IMR-90 (cell line): ENCODE measurements around the gene KCTD16. TPM values are rescaled to one million over a fixed set of nuclear protein-coding genes. Genes with fewer than 3 reads are reported as not detected.

Experiments used
- ATAC-seq: fragments of 200-7000 bp; cut with Tn5 transposase; 2 replicates; pipeline ENCODE4 v1.9.1; 2020; ENCODE audit warnings: low read depth, mild to moderate bottlenecking, moderate library complexity
- BruUV-seq: library from RNA; stranded (reverse); fragments of 400-500 nt; replicated peaks from 2 replicates; lab custom pipeline; 2021; lab: Mats Ljungman, UMichigan
- CTCF ChIA-PET: fragments of 300-600 bp; formaldehyde crosslinking; extraction: SDS; loops from one replicate; lab custom pipeline; 2021; ENCODE audit warnings: antibody characterized with exemption; lab: Yijun Ruan, JAX
- POLR2A ChIA-PET: fragments of 300-600 bp; sonication (Branson Sonifier 250); formaldehyde crosslinking; loops from one replicate; lab custom pipeline; 2022; ENCODE audit warnings: antibody characterized with exemption; ENCODE audit not compliant: unreplicated experiment; lab: Charles Lee
- DNase-seq: peaks from one replicate; pipeline ENCODE4 v3.0.0; 2013
- H2AFZ ChIP-seq: replicated peaks from 2 replicates; pipeline ENCODE3; 2013; ENCODE audit warnings: low read length, mild to moderate bottlenecking; ENCODE audit not compliant: poor library complexity
- H2AK5ac ChIP-seq: 2 replicates; pipeline ENCODE4 v1.6.1; 2013; ENCODE audit warnings: low read depth, low read length, inconsistent platforms
- H2AK9ac ChIP-seq: replicated peaks from 2 replicates; pipeline ENCODE3; 2013; ENCODE audit warnings: mild to moderate bottlenecking, low read depth, low read length, moderate library complexity; ENCODE audit not compliant: poor library complexity
- H2BK120ac ChIP-seq: 2 replicates; pipeline ENCODE4 v1.6.1; 2013; ENCODE audit warnings: low read depth, low read length, inconsistent platforms
- H2BK15ac ChIP-seq: 3 replicates; pipeline ENCODE4 v1.6.1; 2013; ENCODE audit warnings: low read depth, low read length, inconsistent platforms
- H2BK20ac ChIP-seq: 2 replicates; pipeline ENCODE4 v1.6.1; 2013; ENCODE audit warnings: low read depth, mild to moderate bottlenecking, inconsistent platforms, low read length, moderate library complexity
- H2BK5ac ChIP-seq: 2 replicates; pipeline ENCODE4 v1.6.1; 2013; ENCODE audit warnings: mild to moderate bottlenecking, low read depth, low read length, inconsistent platforms; ENCODE audit not compliant: poor library complexity, severe bottlenecking
- H3K14ac ChIP-seq: replicated peaks from 2 replicates; pipeline ENCODE4 v1.6.1; 2013; ENCODE audit warnings: low read depth, low read length, inconsistent platforms
- H3K18ac ChIP-seq: 2 replicates; pipeline ENCODE4 v1.6.1; 2013; ENCODE audit warnings: low read depth, low read length, control low read depth
- H3K23ac ChIP-seq: 2 replicates; pipeline ENCODE4 v1.6.1; 2013; ENCODE audit warnings: low read depth, low read length, inconsistent platforms
- H3K27ac ChIP-seq: 2 replicates; pipeline ENCODE4 v1.5.1; 2013; ENCODE audit warnings: mild to moderate bottlenecking, control low read depth, low read length; ENCODE audit not compliant: insufficient read depth
- H3K27me3 ChIP-seq: 2 replicates; pipeline ENCODE4 v1.6.1; 2013; ENCODE audit warnings: low read length; ENCODE audit not compliant: control insufficient read depth, insufficient read depth
- H3K36me3 ChIP-seq: 2 replicates; pipeline ENCODE4 v1.6.1; 2013; ENCODE audit warnings: low read length, mixed read lengths; ENCODE audit not compliant: control insufficient read depth, insufficient read depth
- H3K4ac ChIP-seq: 2 replicates; pipeline ENCODE4 v1.6.1; 2013; ENCODE audit warnings: low read depth, low read length, inconsistent platforms
- H3K4me1 ChIP-seq: 2 replicates; pipeline ENCODE4 v1.6.1; 2013; ENCODE audit warnings: low read length, mixed read lengths; ENCODE audit not compliant: control insufficient read depth, insufficient read depth
- H3K4me2 ChIP-seq: 2 replicates; pipeline ENCODE4 v1.6.1; 2013; ENCODE audit warnings: low read depth, mild to moderate bottlenecking, control low read depth, low read length, moderate library complexity
- H3K4me3 ChIP-seq: 2 replicates; pipeline ENCODE4 v1.5.1; 2013; ENCODE audit warnings: low read depth, mild to moderate bottlenecking, control low read depth, low read length, moderate library complexity; ENCODE audit not compliant: insufficient read depth
- H3K56ac ChIP-seq: 2 replicates; pipeline ENCODE4 v1.6.1; 2013; ENCODE audit warnings: low read length, inconsistent platforms; ENCODE audit not compliant: insufficient read depth; ENCODE audit errors: extremely low read depth
- H3K79me1 ChIP-seq, 2 experiments: 2 replicates each; pipeline ENCODE4 v1.6.1; 2013; ENCODE audit warnings: low read length in 2 of 2, inconsistent platforms in 1 of 2, low read depth in 1 of 2
- H3K9ac ChIP-seq: 2 replicates; pipeline ENCODE4 v1.6.1; 2013; ENCODE audit warnings: low read depth, low read length, control low read depth
- H3K9me1 ChIP-seq: 2 replicates; pipeline ENCODE4 v1.6.1; 2013; ENCODE audit warnings: low read length, inconsistent platforms; ENCODE audit not compliant: insufficient read depth
- H3K9me3 ChIP-seq: 2 replicates; pipeline ENCODE4 v1.6.1; 2013; ENCODE audit warnings: low read length; ENCODE audit not compliant: control insufficient read depth, insufficient read depth
- H4K20me1 ChIP-seq: 2 replicates; pipeline ENCODE4 v1.6.1; 2013; ENCODE audit warnings: low read length, inconsistent platforms; ENCODE audit not compliant: insufficient read depth
- H4K5ac ChIP-seq: 2 replicates; pipeline ENCODE4 v1.6.1; 2013; ENCODE audit warnings: mild to moderate bottlenecking, low read depth, low read length, control low read depth
- H4K8ac ChIP-seq, 2 experiments: 2 replicates each; pipeline ENCODE4 v1.6.1; 2013; ENCODE audit warnings: low read depth in 2 of 2, low read length in 2 of 2, control low read depth in 1 of 2, inconsistent platforms in 1 of 2
- H4K91ac ChIP-seq: 2 replicates; pipeline ENCODE4 v1.6.1; 2013; ENCODE audit warnings: low read depth, low read length, inconsistent platforms; ENCODE audit not compliant: insufficient read depth
- CEBPB ChIP-seq: IDR thresholded peaks from 2 replicates; pipeline ENCODE4 v1.6.1; 2012; ENCODE audit warnings: low read depth, low read length, improper control_type of control experiment
- CTCF ChIP-seq: conservative IDR thresholded peaks from 2 replicates; pipeline ENCODE4 v1.5.1; 2012; ENCODE audit warnings: mild to moderate bottlenecking, low read depth, low read length, improper control_type of control experiment
- ELK1 ChIP-seq: fragments of 150-350 bp; IDR thresholded peaks from 2 replicates; pipeline ENCODE4 v1.6.1; 2016; ENCODE audit warnings: low read depth, mild to moderate bottlenecking, low read length, moderate library complexity, borderline replicate concordance
- FOS ChIP-seq: fragments of 150-350 bp; IDR thresholded peaks from 2 replicates; pipeline ENCODE4 v1.6.1; 2016; ENCODE audit warnings: low read depth, low read length
- MAFK ChIP-seq: IDR thresholded peaks from 2 replicates; pipeline ENCODE4 v1.6.1; 2012; ENCODE audit warnings: low read depth, low read length, improper control_type of control experiment
- MAZ ChIP-seq: IDR thresholded peaks from 2 replicates; pipeline ENCODE4 v1.6.1; 2012; ENCODE audit warnings: low read depth, mild to moderate bottlenecking, low read length, improper control_type of control experiment, moderate library complexity, borderline replicate concordance
- MXI1 ChIP-seq: IDR thresholded peaks from 2 replicates; pipeline ENCODE4 v1.6.1; 2012; ENCODE audit warnings: low read depth, mild to moderate bottlenecking, low read length, moderate library complexity, borderline replicate concordance
- NFE2L2 ChIP-seq: fragments of 150-350 bp; IDR thresholded peaks from 2 replicates; pipeline ENCODE4 v1.6.1; 2016; ENCODE audit warnings: low read depth, mild to moderate bottlenecking, low read length
- POLR2A ChIP-seq: IDR thresholded peaks from 2 replicates; pipeline ENCODE4 v1.6.1; 2012; ENCODE audit warnings: mild to moderate bottlenecking, low read depth, low read length
- RAD21 ChIP-seq: IDR thresholded peaks from 2 replicates; pipeline ENCODE4 v1.6.1; 2012; ENCODE audit warnings: low read length, improper control_type of control experiment
- RCOR1 ChIP-seq: IDR thresholded peaks from 2 replicates; pipeline ENCODE4 v1.6.1; 2012; ENCODE audit warnings: mild to moderate bottlenecking, low read length, improper control_type of control experiment; ENCODE audit not compliant: insufficient replicate concordance
- RFX5 ChIP-seq: IDR thresholded peaks from 2 replicates; pipeline ENCODE4 v1.8.0; 2012; ENCODE audit warnings: low read depth, mild to moderate bottlenecking, low read length, moderate library complexity
- SMC3 ChIP-seq: fragments of 150-350 bp; IDR thresholded peaks from 2 replicates; pipeline ENCODE4 v1.6.1; 2016; ENCODE audit warnings: low read depth, mild to moderate bottlenecking, antibody characterized with exemption, low read length, moderate library complexity
- USF2 ChIP-seq: fragments of 150-350 bp; IDR thresholded peaks from 2 replicates; pipeline ENCODE4 v1.6.1; 2017; ENCODE audit warnings: mild to moderate bottlenecking, antibody characterized with exemption, low read length, low read depth
- WGBS, 2 experiments: methylation state at CpG; one replicate each; pipeline versions ENCODE4 v1.1.5 to v1.1.7; 2013; ENCODE audit warnings: missing lambda C conversion rate in 2 of 2; ENCODE audit not compliant: insufficient read length in 1 of 2; ENCODE audit errors: extremely low coverage in 2 of 2; 5-methylcytosine and 5-hydroxymethylcytosine counted together
- dilution Hi-C: fragments of 300-500 bp; cut with HindIII; formaldehyde crosslinking; loops from one replicate; pipeline ENCODE4 v1.14.3; 2018; ENCODE audit warnings: low sequenced_read_pairs; ENCODE audit not compliant: unreplicated experiment
- in situ Hi-C: fragments of 300-500 bp; cut with MboI; formaldehyde crosslinking; loops from 3 replicates; pipeline ENCODE4 v1.14.3; 2019; ENCODE audit warnings: low sequenced_read_pairs, inconsistent platforms, mixed read lengths
- intact Hi-C: fragments of 100-400 bp; cut with micrococcal nuclease; formaldehyde crosslinking; loops from 2 replicates; pipeline ENCODE4 v1.10.0; 2022
- polyA plus RNA-seq, 3 experiments: library from polyadenylated mRNA; depleted of rRNA; stranded (reverse); fragments of >200 nt; gene quantifications; 2 replicates each; pipeline ENCODE4 v1.2.3, GENCODE V29; 2012; ENCODE audit warnings: low replicate concordance in 1 of 3
- total RNA-seq: library from RNA; depleted of rRNA; stranded (reverse); fragments of >200 nt; gene quantifications from 2 replicates; pipeline ENCODE4 v1.2.3, GENCODE V29; 2012

The KCTD16 gene
- total and polyA plus RNA-seq, 2 of the 4 experiments (the other 2 are of a cell fraction) = 0.43 to 1.1 TPM

GRCh38 chr5:144304688-144305087, 134.0 kb downstream of the KCTD16 start:
- Histone ChIP-seq H4K20me1 (no peaks in the 10 kb centered on the region), H3K36me3 (no peaks in the 10 kb centered on the region), H2AK5ac (no peak overlapping the region), H2AK9ac (no peak overlapping the region), H3K23ac (no peak overlapping the region), H3K14ac (no peak overlapping the region), H2AFZ (no peak overlapping the region), H3K18ac (no peak overlapping the region), H3K79me1 (no peaks in the 10 kb centered on the region), H3K9me3 (no peaks in the 10 kb centered on the region), H3K27me3 (no peaks in the 10 kb centered on the region; the same call in 1 of the 2 replicates), H3K4me3 (no peak overlapping the region), H2BK15ac (no peak overlapping the region), H2BK120ac (no peak overlapping the region), H4K91ac (no peak overlapping the region), H3K56ac (no peak overlapping the region), H4K5ac (no peak overlapping the region), H3K9ac (no peak overlapping the region), H3K4me1 (no peaks in the 10 kb centered on the region), H2BK20ac (no peak overlapping the region), H3K9me1 (no peaks in the 10 kb centered on the region), H3K27ac (no peak overlapping the region), H4K8ac (no peak overlapping the region), H2BK5ac (no peak overlapping the region), H3K4ac (no peak overlapping the region), H3K4me2 (no peak overlapping the region)
- WGBS, 2 experiments = no CpG with 5 or more reads among the region's 3 CpGs
- dilution Hi-C loops = no loop called here
- ChIA-PET POLR2A (no interaction called here), CTCF (no interaction called here)
- intact Hi-C loops = no loop called here
- BruUV-seq = no TSS peak
- no peak for DNase-seq
- no peak for ATAC-seq
- TF ChIP-seq CTCF (no peak), ELK1 (no peak), FOS (no peak), NFE2L2 (no peak), RFX5 (no peak), POLR2A (no peak), USF2 (no peak), CEBPB (no peak), MAFK (no peak), SMC3 (no peak), RAD21 (no peak), MAZ (no peak), MXI1 (no peak), RCOR1 (no peak)
- in situ Hi-C loops = no loop called here
